ENCODE data around the gene BDP1. TPM values are rescaled to one million over a fixed set of nuclear protein-coding genes. Genes with fewer than 3 reads are reported as not detected.

BDP1 gene, protein sequence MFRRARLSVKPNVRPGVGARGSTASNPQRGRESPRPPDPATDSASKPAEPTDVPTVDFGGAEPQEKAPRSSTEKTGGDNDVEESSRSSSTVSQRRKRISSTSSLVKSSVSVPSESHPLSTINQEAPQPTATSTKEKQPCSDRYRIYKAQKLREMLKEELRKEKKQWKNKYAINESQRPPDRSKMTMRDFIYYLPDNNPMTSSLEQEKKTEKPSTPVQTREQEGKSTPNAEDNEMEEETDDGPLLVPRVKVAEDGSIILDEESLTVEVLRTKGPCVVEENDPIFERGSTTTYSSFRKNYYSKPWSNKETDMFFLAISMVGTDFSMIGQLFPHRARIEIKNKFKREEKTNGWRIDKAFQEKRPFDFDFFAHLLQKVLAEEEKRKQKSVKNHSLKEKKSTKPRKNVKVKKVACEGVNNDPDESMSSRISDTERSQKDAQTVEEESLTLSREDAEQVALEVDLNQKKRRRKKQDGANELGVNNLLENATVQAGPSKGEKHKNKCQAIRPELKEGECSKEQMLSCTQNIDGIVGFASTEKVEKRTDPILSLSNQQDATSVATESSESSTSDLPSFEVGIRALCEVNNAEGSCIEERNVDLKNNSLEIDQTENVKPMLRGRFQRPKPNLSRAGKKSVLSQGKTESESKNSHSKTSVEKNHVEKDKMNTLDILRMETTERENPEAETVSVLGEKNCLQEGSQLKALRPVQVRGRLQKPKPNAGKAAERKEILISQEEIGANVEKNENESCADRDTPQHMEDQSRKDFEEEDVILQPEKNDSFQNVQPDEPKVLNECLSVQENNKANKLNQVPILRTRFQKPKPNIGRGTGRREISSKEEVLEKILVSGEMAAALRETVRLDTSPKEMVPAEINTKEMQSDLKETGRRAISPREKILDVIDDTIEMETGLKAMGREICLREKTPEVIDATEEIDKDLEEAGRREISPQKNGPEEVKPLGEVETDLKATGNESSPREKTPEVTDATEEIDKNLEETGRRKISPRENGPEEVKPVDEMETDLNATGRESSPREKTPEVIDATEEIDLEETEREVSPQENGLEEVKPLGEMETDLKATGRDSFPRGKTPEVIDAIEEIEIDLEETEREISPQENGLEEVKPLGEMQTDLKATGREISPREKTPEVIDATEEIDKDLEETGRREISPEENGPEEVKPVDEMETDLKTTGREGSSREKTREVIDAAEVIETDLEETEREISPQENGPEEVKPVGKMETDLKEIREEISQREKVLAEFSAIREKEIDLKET (N-terminal part only)
- 132 TPM for total RNA-seq

GRCh38 chr5:71455427-71456361 lies at the start of gene BDP1:
BDP1 (plus strand) TSS chr5:71455651; CDS start chr5:71455878, 227 bp downstream.

GRCh38 chr5:71586941-71587765 lies 131.7 kb downstream of the BDP1 start, which contains the start of gene MCCC2:
MCCC2 (plus strand) TSS chr5:71587340; CDS start chr5:71587426, 86 bp downstream.

Small RNA genes lying within 50 kb of the gene (small RNA-seq; reads per million reads assigned to genes)
- not detected for gene HMGN1P12 (ENCODE audit: low replicate concordance)

Other genes with a start within 250 kb of the BDP1 start
- 25.7 TPM for gene MCCC2, start 131.7 kb downstream of the BDP1 start, total RNA-seq

Data from parietal lobe (tissue), 2 donors.